ENCODE results near the gene SLC47A2. TPM values are rescaled to one million over a fixed set of nuclear protein-coding genes. Genes with fewer than 3 reads are reported as not detected.

SLC47A2 gene
- total RNA-seq, 2 donors from 2014 or later: not detected

DNA sequence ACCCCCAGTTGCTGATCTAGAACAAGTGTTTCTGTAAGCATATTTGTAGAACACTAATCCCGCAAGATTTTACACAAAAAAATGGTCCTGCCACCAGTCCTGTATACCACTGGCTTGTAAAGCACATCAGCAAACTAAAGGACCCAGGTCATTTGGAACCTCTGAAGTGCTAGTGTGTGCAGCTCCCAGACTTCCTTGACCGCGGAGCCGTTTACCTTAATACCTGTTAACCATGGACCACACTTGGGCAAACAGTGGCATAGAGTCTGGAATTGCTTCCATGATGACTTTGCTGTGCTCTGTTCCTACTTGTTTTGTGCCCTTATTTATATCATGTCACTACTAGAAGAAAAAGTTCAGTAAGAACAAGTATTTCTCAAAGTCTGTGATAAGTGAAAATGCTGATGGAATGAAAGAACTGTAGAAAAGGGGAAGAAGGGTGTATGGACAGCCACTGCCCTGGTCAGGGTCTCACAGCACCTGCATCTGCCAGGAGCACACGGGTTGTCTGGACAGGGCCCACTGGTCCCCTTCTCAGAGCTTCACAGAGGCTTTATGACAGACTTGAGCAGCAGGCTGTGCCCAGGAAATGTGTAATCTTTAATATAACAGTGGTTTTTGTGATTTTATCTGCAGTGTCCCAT is 38.5 kb downstream of the SLC47A2 start:
- 90% methylated on average over 5 of the region's 5 CpGs for WGBS
- DNase-seq (ENCODE audit: low spot score): no peak

GRCh38 chr17:19676896-19677295 is 39.5 kb downstream of the SLC47A2 start:
- intact Hi-C loops (cut with DNase I): no loop called here
- no peak for DNase-seq (ENCODE audit: low spot score)
- TF ChIP-seq CTCF (IDR thresholded peaks at IDR 0.05): no peak
- no peak for TF ChIP-seq POLR2A (IDR thresholded peaks at IDR 0.05)
- no peak for TF ChIP-seq POLR2AphosphoS5 (IDR thresholded peaks at IDR 0.05)
- H3K9me3 ChIP-seq: no peaks in the 10 kb centered on the region
- H3K36me3 ChIP-seq: peaks cover 0 to 2% of the 10 kb centered on the region in 2 donors
- H3K4me1 ChIP-seq (replicated peaks): no peaks in the 10 kb centered on the region
- H3K27me3 ChIP-seq (replicated peaks; ENCODE audit: insufficient read depth): no peaks in the 10 kb centered on the region
- H3K27ac ChIP-seq: no peak overlapping the region
- H3K4me3 ChIP-seq: no peak overlapping the region
- 85% methylated on average over 4 of the region's 4 CpGs for WGBS

More for the DNA sequence above, 38.5 kb downstream of the SLC47A2 start:
- Histone ChIP-seq H3K4me1 (replicated peaks) (no peaks in the 10 kb centered on the region), H3K4me3 (no peak overlapping the region), H3K9me3 (no peaks in the 10 kb centered on the region), H3K27me3 (replicated peaks; ENCODE audit: insufficient read depth) (no peaks in the 10 kb centered on the region), H3K27ac (no peak overlapping the region), H3K36me3 (peaks cover 0 to 2% of the 10 kb centered on the region in 2 donors)
- intact Hi-C loops (cut with DNase I): no loop called here
- no peak for TF ChIP-seq POLR2AphosphoS5 (IDR thresholded peaks at IDR 0.05)
- no peak for TF ChIP-seq CTCF (IDR thresholded peaks at IDR 0.05)

GRCh38 chr17:19673623-19674022 is 42.8 kb downstream of the SLC47A2 start:
- Histone ChIP-seq H3K9me3 (no peaks in the 10 kb centered on the region), H3K27me3 (replicated peaks; ENCODE audit: insufficient read depth) (no peaks in the 10 kb centered on the region), H3K27ac (no peak overlapping the region), H3K4me3 (no peak overlapping the region), H3K4me1 (replicated peaks) (no peaks in the 10 kb centered on the region), H3K36me3 (peaks cover 0 to 3% of the 10 kb centered on the region in 2 donors)
- 58% methylated on average over 3 of the region's 3 CpGs for WGBS
- no peak for TF ChIP-seq CTCF (IDR thresholded peaks at IDR 0.05)
- no peak for TF ChIP-seq POLR2AphosphoS5 (IDR thresholded peaks at IDR 0.05)
- TF ChIP-seq POLR2A (IDR thresholded peaks at IDR 0.05): no peak
- intact Hi-C loops (cut with DNase I): no loop called here
- DNase-seq (ENCODE audit: low spot score): no peak

DNA sequence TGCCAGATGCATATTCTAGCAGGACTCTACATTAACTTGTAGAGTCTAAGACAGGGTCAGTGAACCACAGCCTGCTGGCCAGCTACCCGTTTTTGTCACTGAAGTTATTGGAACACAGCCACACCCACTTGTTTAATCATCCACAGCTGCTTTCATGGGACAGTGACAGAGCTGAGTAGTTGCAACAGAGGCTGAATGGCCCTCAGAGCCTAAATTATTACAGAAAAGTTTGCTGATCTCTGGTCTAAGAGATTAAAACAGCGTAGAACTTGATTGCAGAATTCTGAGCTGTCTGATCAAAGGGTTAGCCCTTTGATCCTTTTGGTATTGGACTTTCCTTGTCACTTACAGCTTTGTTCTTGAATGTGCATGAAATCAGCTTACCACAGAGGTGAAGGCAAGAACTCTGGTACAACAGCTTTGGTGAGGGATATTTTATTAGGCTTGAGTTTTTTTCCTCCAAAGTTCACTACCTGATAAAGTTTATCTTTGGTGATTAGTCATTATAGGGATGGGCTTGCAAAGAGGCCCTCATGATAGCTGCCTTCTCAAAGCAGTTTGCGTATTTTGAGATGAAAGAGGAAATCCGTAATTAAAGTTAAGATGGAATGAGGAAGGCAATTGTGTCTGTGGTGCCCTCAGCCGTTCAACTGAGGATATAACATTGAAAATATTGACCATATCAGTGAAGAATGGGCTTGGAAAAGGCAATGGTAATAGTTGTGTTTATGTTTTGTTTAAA is 44.2 kb downstream of the SLC47A2 start:
- Histone ChIP-seq H3K4me1 (replicated peaks) (no peaks in the 10 kb centered on the region), H3K27ac (peak overlapping the region; percentile 11 to 37), H3K36me3 (peaks cover 0 to 3% of the 10 kb centered on the region in 2 donors), H3K9me3 (no peaks in the 10 kb centered on the region), H3K4me3 (no peak overlapping the region), H3K27me3 (replicated peaks; ENCODE audit: insufficient read depth) (no peaks in the 10 kb centered on the region)
- intact Hi-C loops (cut with DNase I): no loop called here
- WGBS: 59% methylated on average over 5 of the region's 5 CpGs
- DNase-seq (ENCODE audit: low spot score): peak; percentile 50
- no peak for TF ChIP-seq POLR2A (IDR thresholded peaks at IDR 0.05)
- peak in 2 of 4 experiments; percentile 7 to 34 for TF ChIP-seq CTCF (IDR thresholded peaks at IDR 0.05)
- TF ChIP-seq POLR2AphosphoS5 (IDR thresholded peaks at IDR 0.05): no peak
